Activated naive CD4-positive, alpha-beta T cell treated with anti-CD3 and anti-CD28 coated beads, Interleukin-2, amount 10 ng/mL, durations not matched to agents 5 hours and 36 hours (primary cell): ENCODE measurements around the gene AVPR1B. TPM values are rescaled to one million over a fixed set of nuclear protein-coding genes. Genes with fewer than 3 reads are reported as not detected.

ENCODE experiments used
- total RNA-seq, 2 experiments: library from RNA; stranded (reverse); gene quantifications; one replicate each; pipeline ENCODE4 v1.2.3, GENCODE V29; 2021

Gene AVPR1B
- not detected for total RNA-seq

GRCh38 chr1:206117151-206117948 is at the start of gene AVPR1B:
Gene AVPR1B (minus strand): TSS chr1:206117388. CDS start chr1:206116890, 498 bp downstream.

Other genes starting within 250 kb of the AVPR1B start
- not detected for gene SLC26A9, start 173.9 kb downstream of the AVPR1B start, total RNA-seq
- gene RAB7B, start 114.0 kb downstream of the AVPR1B start, total RNA-seq: not detected
- not detected for gene CTSE, start 93.5 kb downstream of the AVPR1B start, total RNA-seq
- gene RHEX, start 64.2 kb downstream of the AVPR1B start, total RNA-seq: not detected
- 10 to 100 TPM; 18.2 to 19.2 TPM for gene FAM72A, start 85.5 kb upstream of the AVPR1B start, total RNA-seq
- 10 to 100 TPM; 63.8 to 65.1 TPM for gene SRGAP2, start 86.2 kb upstream of the AVPR1B start, total RNA-seq